GM18508 (cell line): ENCODE data around the gene N4BP2L2.

ENCODE experiments used
- ATAC-seq: cut with Tn5 transposase; IDR thresholded peaks from one replicate; pipeline ENCODE4 v1.9.1; 2021; ENCODE audit warnings: moderate number of reproducible peaks; ENCODE audit not compliant: insufficient read depth, unreplicated experiment

The N4BP2L2 gene

DNA sequence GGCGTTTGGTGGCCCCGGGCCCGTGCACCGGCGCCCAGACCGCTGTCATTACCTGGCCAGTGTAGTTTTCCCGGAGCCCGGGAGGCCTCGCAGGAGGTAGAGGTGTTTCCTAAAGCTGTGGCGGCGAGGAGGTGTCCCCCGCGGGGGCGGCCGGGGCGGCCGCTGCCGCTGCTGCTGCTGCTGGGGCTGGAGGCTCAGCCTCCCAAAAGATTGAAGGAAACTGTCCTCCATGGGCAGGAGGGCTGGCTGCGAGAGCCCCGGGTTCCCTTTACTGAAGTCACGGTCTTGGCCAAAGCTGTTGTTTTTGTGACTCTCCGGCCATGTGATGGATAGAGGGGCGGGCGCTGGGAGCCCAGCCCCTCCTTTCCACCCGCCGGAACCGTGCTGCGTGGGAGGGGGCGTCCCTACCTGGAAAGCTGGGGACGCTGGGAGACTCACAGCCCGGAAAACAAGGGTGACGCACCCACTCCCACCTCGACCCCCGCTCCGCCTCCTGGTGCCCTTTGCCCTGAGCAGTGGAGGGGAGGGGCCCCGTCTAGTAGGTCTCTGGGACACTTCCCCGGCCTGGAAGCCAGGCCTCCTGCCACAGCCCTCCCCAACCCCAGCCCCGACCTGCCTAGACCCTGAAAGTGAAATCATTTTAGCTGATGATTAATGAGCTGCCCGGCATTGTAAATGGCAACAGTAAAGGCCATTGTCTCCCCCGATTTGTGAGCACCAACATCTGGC is 110.6 kb downstream of the N4BP2L2 start, which contains the start of gene N4BP2L1:
N4BP2L1 (minus strand) TSS at position 279 of the 729 bp plus-strand sequence; CDS start at position 231, 48 bp downstream.
- peak; percentile 44 for ATAC-seq

- ATAC-seq = peak; percentile 0
Measured at GRCh38 chr13:32426990-32427851, 111.4 kb downstream of the N4BP2L2 start.

DNA sequence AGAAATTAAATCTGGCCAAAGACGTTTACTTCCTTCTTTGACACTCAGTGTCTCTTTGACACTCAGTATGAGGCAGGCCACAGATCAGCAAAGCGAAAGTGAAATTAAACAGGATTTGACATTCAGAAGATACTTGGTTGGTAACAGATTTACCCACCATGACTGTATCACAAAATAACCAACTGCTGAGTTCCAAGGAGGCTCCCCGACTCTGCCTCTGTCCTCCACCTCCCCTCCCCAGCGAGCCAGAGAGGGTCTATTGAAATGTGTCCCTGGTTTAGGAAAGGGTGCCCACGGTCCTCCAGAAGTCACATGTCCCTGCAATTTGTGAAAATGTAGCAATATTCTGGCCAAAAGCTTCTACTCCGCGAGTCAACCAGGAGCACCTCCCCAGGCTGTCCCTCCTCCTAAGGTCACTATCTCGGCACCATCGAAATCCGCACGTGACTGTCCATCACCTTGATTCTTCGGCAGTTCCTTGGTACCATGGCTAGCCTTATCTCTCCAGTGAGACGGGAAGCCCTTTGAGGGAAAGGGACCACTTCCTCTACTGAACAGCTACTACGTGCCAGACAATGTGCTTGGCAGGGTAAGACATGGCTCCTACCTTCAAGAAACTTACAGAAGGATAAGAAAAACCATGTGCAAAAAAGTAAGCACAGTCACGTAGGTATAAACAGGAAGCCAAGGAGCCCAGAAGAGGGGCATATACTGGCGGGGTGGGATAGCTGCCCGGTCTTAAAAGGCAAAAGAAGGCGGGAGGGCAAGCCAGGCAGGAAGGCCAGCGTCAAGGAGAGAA is 112.2 kb downstream of the N4BP2L2 start:
- peak; percentile 39 for ATAC-seq

GRCh38 chr13:32425158-32425557 is 113.4 kb downstream of the N4BP2L2 start:
- no peak for ATAC-seq

GRCh38 chr13:32423592-32423991 is 115.0 kb downstream of the N4BP2L2 start:
- ATAC-seq = no peak

DNA sequence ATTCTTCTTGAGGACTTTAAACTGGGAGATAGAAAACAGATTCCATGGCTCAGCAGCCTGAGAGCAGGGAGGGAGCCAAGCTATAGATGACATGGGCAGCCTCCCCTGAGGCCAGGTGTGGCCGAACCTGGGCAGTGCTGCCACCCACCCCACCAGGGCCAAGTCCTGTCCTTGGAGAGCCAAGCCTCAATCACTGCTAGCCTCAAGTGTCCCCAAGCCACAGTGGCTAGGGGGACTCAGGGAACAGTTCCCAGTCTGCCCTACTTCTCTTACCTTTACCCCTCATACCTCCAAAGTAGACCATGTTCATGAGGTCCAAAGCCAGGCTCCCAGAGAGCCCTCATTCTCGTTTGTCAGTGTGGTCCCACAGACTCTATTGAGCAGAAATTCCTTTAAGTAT is 118.7 kb downstream of the N4BP2L2 start:
- no peak for ATAC-seq

DNA sequence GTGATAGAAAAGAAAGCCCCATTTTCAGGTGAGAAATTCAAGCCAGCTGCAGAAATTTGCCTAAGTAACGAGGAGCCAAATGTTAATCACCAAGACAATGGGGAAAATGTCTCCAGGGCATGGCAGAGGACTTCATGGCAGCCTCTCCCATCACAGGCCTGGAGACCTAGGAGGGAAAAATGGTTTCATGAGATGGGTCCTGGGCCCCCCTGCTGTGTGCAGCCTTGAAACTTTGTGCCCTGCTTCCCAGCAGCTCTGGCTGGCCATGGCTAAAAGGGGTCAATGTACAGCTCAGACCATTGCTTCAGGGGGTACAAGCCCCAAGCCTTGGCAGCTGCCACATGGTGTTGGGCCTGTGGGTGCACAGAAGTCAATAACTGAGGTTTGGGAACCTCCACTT is 120.6 kb downstream of the N4BP2L2 start:
- ATAC-seq = no peak

DNA sequence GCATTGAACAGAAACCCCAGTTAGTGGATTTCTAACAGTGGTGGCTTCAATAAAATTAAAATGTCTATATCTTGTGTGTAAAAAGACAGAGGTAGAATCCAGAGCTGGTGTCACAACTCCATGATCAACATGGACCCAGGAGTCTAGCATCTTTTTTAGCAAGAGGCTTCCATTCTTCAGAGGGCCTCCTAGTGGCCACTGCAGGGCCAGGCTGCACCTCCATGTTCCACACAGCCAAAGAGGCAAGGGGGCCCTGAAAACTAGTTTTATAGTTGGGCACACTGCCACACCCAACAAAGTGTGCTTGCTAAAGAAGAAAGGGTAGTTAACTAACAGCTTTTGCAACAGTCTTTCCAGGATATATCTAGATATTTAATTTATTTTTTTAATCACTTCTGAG is 123.6 kb downstream of the N4BP2L2 start:
- no peak for ATAC-seq

- no peak for ATAC-seq
Measured at GRCh38 chr13:32414580-32414979, 124.0 kb downstream of the N4BP2L2 start.

- no peak for ATAC-seq
Measured at GRCh38 chr13:32413284-32413683, 125.3 kb downstream of the N4BP2L2 start.

DNA sequence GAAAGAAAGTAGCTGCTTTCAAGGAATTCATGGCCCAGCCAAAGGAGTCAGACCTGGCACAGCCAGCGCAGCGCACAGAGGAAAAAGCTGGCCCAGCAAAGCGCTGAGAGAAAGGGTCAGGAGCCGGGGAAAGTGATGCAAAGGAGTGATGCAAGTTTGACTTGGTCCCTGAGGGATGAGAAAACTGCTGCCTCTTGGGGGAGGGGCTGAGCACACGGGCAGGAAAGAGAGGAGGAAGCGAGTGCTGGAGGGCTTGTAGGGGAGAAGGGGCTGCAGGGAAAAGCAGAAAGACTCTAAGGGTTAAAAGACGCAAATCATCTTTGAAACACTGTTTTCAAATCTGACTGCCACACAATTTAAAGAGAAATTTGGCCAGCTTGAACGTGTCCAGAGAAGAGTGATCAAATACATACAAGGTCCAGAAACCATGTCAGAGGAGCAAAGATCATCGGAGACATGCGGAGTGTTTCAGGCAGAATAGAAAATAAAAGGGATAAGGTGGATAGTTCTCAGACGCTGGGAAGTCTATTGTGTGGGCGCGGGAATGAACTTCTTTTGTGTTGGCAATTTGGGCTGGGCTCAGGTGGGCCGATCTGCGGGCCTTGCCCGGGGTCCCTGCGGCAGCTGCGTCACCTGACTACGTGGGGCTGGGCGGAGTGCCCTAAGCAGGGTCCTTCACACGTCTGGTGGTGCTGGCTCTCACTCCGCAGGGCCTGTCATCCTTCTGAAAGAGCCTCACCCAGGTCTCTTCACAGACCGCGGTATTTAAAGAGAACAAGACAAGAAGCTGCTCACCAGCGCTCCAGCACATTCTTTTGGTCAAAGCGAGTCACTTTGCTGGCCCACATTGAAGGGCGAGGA is 128.8 kb downstream of the N4BP2L2 start:
- ATAC-seq = no peak

GRCh38 chr13:32409001-32409313 is 129.6 kb downstream of the N4BP2L2 start:
- ATAC-seq = no peak

- ATAC-seq = no peak
Measured at GRCh38 chr13:32408296-32409000, 130.1 kb downstream of the N4BP2L2 start.

DNA sequence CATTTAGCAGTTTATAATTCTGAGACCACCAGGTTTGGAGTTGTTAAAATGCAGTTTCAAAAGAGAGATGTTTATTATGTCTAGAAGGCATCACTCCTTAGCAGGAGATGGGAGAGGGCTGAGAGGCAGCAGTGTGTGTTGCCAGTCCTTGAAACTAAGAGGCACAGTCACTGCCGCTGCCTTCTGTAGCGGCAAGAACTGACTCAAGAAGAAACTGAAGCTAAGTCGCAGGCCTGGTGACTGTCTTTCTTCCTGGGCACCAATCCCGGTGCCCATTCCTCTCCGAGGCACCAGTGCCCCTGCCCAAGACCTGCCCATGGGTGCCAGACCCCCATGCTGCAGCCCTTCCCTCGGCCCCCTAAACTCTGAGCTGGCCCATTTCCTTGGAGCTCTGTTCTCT is 130.7 kb downstream of the N4BP2L2 start:
- ATAC-seq = no peak

- ATAC-seq = no peak
Measured at GRCh38 chr13:32403108-32403507, 135.5 kb downstream of the N4BP2L2 start.

DNA sequence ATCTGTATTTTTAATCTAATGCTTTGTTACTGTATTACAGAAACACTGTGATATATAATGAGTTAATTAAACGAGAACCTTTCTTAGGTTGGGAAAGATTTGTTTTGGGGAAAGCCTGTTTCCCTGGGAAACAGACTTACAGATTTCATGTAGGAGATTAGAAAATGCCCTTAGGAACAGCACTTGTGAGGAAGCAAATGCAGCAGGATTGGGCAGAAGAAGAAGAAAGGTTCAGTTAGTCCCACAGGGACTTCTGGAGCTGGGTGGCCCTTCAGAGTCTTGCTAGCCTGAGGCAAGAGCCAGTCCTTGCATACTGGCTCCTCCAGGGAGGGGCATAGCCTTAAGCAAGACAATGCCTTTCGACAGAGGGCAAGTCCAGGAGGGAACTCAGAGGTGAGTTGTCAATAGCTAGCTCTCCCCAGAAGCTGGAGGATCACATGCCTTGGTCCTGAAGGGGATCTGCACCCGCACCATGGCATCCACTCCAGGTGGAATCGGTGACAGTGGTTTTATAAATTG is 147.4 kb downstream of the N4BP2L2 start:
- ATAC-seq = no peak

- ATAC-seq = no peak
Measured at GRCh38 chr13:32390484-32390883, 148.1 kb downstream of the N4BP2L2 start.

GRCh38 chr13:32390048-32390447 is 148.5 kb downstream of the N4BP2L2 start:
- ATAC-seq = no peak

DNA sequence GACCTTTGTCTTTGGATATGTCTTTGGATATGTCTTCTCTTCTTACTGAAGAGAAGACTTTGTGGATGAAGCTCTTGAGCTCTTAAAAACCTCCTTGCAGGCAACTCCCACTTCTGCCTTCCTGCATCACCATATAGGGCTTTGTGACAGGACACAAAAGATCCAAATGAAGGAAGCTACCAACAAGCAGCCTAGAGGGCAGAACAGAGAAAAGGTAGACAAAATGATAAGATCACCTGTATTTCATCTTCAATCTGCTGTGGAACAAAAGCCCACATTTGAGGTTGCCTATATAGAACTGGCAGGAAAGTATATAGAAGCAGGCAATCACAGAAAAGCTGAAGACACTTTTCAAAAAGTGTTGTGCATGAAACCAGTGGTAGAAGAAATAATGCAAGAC is 153.2 kb downstream of the N4BP2L2 start:
- ATAC-seq = no peak
